ENCODE data around the gene NTRK3. TPM values are rescaled to one million over a fixed set of nuclear protein-coding genes. Genes with fewer than 3 reads are reported as not detected.

The NTRK3 gene
- total and polyA plus RNA-seq, 2 of the 8 experiments (the other 6 are each of a cell fraction or from before 2014, with no cell fraction given) = 4.5 to 6.8 TPM

- TF ChIP-seq POU5F1 (IDR thresholded peaks at IDR 0.05; ENCODE audit: low read depth, low read length) = no peak
Measured at GRCh38 chr15:88147760-88148159, 108.8 kb downstream of the NTRK3 start (continued).
